ENCODE results near the gene PRTG. TPM values are rescaled to one million over a fixed set of nuclear protein-coding genes. Genes with fewer than 3 reads are reported as not detected.

The PRTG gene
- total and polyA plus RNA-seq, 2 donors (not counting 3 experiments of a cell fraction or from before 2014, with no cell fraction given), result 3.4 to 12.4 TPM

- TF ChIP-seq MYC (IDR thresholded peaks at IDR 0.05; ENCODE audit: low read depth, low read length) (no peak), EZH2 (IDR thresholded peaks at IDR 0.05; ENCODE audit: borderline replicate concordance, low read depth, low read length, severe bottlenecking) (no peak), MAX (IDR thresholded peaks at IDR 0.05; ENCODE audit: insufficient read depth, insufficient read length) (no peak), CTCF (IDR thresholded peaks at IDR 0.05; ENCODE audit: extremely low read depth in 1 of 2, insufficient read depth in 1 of 2, low read depth in 1 of 2, low read length in 2 of 2) (no peak), GATA2 (IDR thresholded peaks at IDR 0.05; ENCODE audit: insufficient read depth, insufficient read length, low read depth, low read length) (no peak), JUN (IDR thresholded peaks at IDR 0.05; ENCODE audit: borderline replicate concordance, insufficient read depth, insufficient read length, low read depth) (no peak), POLR2AphosphoS5 (IDR thresholded peaks at IDR 0.05; ENCODE audit: insufficient read depth, low read depth, low read length) (no peak), FOS (IDR thresholded peaks at IDR 0.05; ENCODE audit: borderline replicate concordance, insufficient read depth, low read length) (no peak)
- H3K27me3 ChIP-seq (ENCODE audit: control insufficient read depth in 2 of 2, insufficient read depth in 2 of 2, low read length in 2 of 2), result no peaks in the 10 kb centered on the region
- dilution Hi-C loops (cut with MboI; ENCODE audit: extremely low pct_ligation_motif_present, low sequenced_read_pairs) (no loop called here), intact Hi-C loops (cut with micrococcal nuclease) (no loop called here)
- H3K9ac ChIP-seq (replicated peaks; ENCODE audit: extremely low read depth, insufficient read depth, low read length), result no peak overlapping the region
- H3K4me2 ChIP-seq (ENCODE audit: insufficient read depth, low read length), result no peak overlapping the region
- H3K4me1 ChIP-seq (ENCODE audit: control insufficient read depth, extremely low read depth, insufficient read depth, low read length), result no peaks in the 10 kb centered on the region
- BruUV-seq (replicated peaks), result no TSS peak
- H4K20me1 ChIP-seq (replicated peaks; ENCODE audit: control insufficient read depth, extremely low read depth, insufficient read depth, low read length), result no peaks in the 10 kb centered on the region
- no peak overlapping the region for H3K4me3 ChIP-seq (replicated peaks in 1 of 3; ENCODE audit: insufficient read depth in 1 of 3, low read depth in 1 of 3, low read length in 3 of 3)
- H3K27ac ChIP-seq (ENCODE audit: insufficient read depth, low read depth, low read length), result no peak overlapping the region
- H3K9me1 ChIP-seq (replicated peaks; ENCODE audit: control insufficient read depth, extremely low read depth, insufficient read depth, low read length), result peaks cover 3% of the 10 kb centered on the region
- H3K9me3 ChIP-seq (replicated peaks; ENCODE audit: control insufficient read depth, insufficient read depth, low read length), result no peaks in the 10 kb centered on the region
- DNase-seq (ENCODE audit: low read depth, low spot score), result no peak
- ChIA-PET CTCF (interaction anchor here (0.6 kb wide), 1 partner anchor 18 kb away, joined by 3 read pairs; no protein-coding TSS in a partner anchor), POLR2A (no interaction called here)
- H3K79me2 ChIP-seq (ENCODE audit: control insufficient read depth, insufficient read depth, low read length), result no peaks in the 10 kb centered on the region
- H3K36me3 ChIP-seq (ENCODE audit: control insufficient read depth in 2 of 2, extremely low read depth in 1 of 2, insufficient read depth in 2 of 2, low read length in 2 of 2), result no peaks in the 10 kb centered on the region
- no peak for FAIRE-seq
- no peak overlapping the region for H2AFZ ChIP-seq (ENCODE audit: low read depth, low read length)
Observed at GRCh38 chr15:55676507-55676906, 66.4 kb downstream of the PRTG start.

Data from endothelial cell of umbilical vein (primary cell).